Activated CD4-positive, alpha-beta memory T cell treated with anti-CD3 and anti-CD28 coated beads, Interleukin-2, amount 10 ng/mL, durations not matched to agents 7 days and 5 days (primary cell): ENCODE results near the gene TMPRSS9. TPM values are rescaled to one million over a fixed set of nuclear protein-coding genes. Genes with fewer than 3 reads are reported as not detected.
A peak's percentile ranks its signal among the peaks of the same experiment; 100 is the strongest.

Experiments used
- CTCF ChIA-PET: fragments of 350-600 bp; sonication (Branson Sonifier 250); formaldehyde crosslinking; loops from one replicate; lab custom pipeline; 2021; ENCODE audit warnings: antibody characterized with exemption, inconsistent platforms; lab: Charles Lee
- POLR2A ChIA-PET: fragments of 350-600 bp; sonication (Branson Sonifier 250); formaldehyde crosslinking; loops from one replicate; lab custom pipeline; 2021; ENCODE audit warnings: antibody characterized with exemption; lab: Charles Lee
- DNase-seq: peaks from one replicate; pipeline ENCODE4 v3.0.0-alpha.2; 2020
- H3K27ac Mint-ChIP-seq: one replicate; pipeline ENCODE4 v1.8.0; 2021; ENCODE audit warnings: mild to moderate bottlenecking, mixed read lengths
- H3K27me3 Mint-ChIP-seq: one replicate; pipeline ENCODE4 v1.8.0; 2021; ENCODE audit warnings: mixed read lengths
- H3K36me3 Mint-ChIP-seq: one replicate; pipeline ENCODE4 v1.8.0; 2021; ENCODE audit warnings: low read depth, mixed read lengths
- H3K4me1 Mint-ChIP-seq: one replicate; pipeline ENCODE4 v1.8.0; 2021; ENCODE audit warnings: mixed read lengths
- H3K4me3 Mint-ChIP-seq: one replicate; pipeline ENCODE4 v1.8.0; 2021; ENCODE audit warnings: mild to moderate bottlenecking, mixed read lengths
- H3K9me3 Mint-ChIP-seq: one replicate; pipeline ENCODE4 v1.8.0; 2021; ENCODE audit warnings: mixed read lengths
- total RNA-seq, 2 experiments: library from RNA; stranded (reverse); gene quantifications; one replicate each; pipeline ENCODE4 v1.2.3, GENCODE V29; 2021

Gene TMPRSS9
- total RNA-seq, 2 experiments from 2014 or later: not detected

DNA sequence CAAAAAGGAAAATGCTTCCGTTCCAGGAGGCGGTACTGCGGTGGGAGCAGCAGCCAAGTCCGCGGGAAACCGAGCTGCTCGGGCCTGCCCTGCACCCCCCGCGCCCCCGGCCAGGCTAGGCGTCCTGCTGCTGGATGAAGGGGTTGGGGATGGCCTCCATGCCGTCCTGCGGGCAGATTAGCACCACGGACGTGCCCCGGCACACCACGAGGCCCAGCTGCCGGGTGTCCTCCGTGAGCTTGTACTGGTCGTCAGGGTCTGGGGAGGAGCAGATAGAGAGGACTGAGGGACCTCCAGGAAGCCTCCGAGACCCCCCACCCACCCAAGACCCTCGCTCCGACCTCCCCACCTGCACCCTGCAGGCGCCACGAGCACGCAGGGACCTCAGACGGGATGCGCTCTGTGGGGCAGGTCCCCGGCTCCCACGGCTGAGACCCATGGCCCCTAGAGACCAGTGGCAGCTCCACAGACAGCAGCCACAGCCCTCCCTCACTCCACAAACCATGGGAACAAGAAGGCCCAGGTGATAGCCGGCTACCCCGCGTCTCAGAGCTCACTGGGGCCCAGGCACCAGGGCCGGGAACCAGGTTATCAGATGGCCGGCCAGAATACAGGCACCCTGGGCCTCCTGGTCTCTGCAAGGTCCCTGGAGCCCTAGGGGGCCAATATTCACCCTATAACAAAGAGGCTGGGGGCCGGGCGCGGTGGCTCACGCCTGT, 38.3 kb upstream of the TMPRSS9 start:
- Mint-ChIP-seq H3K9me3 (no peaks in the 10 kb centered on the region), H3K4me3 (no peak overlapping the region), H3K27me3 (no peaks in the 10 kb centered on the region), H3K27ac (no peak overlapping the region), H3K4me1 (peaks cover 19% of the 10 kb centered on the region), H3K36me3 (peaks cover 18% of the 10 kb centered on the region)
- ChIA-PET POLR2A (no interaction called here), CTCF (no interaction called here)
- DNase-seq: no peak

DNA sequence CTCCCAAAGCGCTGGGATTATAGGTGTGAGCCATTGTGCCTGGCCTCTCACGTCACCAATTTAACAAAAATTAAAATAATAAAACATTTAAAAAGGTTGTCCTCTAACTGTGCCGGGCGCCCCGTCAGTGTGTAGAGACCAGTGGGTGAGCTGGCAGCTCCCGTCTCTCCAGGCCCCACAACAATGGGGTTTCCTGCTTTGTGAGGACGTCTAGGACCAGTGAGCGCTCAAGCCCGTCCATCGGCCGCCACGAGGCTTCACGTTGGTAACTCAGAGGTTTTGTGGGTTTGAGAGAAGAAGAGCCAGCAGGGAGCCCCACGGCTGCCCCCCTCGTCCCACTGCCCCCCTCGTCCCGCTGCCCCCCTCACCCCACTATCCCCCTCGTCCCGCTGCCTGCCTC, 36.4 kb upstream of the TMPRSS9 start:
- ChIA-PET CTCF (no interaction called here), POLR2A (interaction anchor here (1.7 kb wide), 1 partner anchor 54 kb away, joined by 4 read pairs; no protein-coding TSS in a partner anchor)
- Mint-ChIP-seq H3K27me3 (no peaks in the 10 kb centered on the region), H3K4me3 (no peak overlapping the region), H3K9me3 (no peaks in the 10 kb centered on the region), H3K4me1 (peaks cover 32% of the 10 kb centered on the region), H3K36me3 (peaks cover 26% of the 10 kb centered on the region), H3K27ac (no peak overlapping the region)
- no peak for DNase-seq

DNA sequence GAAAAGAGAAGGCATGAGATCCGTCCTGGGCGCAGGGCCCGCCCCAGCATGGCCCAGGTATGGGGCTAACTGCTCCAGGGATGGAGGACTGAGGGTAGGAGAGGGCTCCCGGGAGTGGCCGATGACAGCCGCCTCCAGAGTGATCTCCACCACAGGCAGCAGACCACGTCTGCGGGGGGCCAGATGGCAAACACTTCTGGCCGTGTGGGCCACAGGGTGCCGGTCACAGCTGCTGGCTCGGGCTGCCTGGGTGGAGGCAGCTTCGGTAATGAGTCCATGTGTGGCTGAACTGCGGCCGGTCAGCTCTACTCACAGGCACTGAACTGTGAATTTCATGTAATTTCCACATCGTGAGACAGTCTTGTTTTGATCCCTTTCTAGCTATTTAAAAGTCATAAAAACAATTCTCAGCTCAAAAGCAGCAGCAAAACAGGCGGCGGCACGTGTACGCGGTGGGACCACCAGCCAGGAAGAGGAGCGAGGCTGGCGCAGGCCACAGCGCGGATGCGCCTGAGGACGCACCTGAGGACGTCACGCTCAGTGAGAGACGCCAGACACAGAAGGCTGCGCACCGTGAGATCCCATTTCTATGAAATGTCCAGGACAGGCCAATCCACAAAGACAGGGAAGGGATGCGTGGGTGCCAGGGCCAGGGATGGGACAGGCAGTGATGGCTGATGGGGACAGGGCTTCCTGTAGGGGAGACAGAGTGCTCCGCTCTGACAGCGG, 35.7 kb upstream of the TMPRSS9 start:
- ChIA-PET POLR2A (interaction anchor here (1.7 kb wide), 1 partner anchor 54 kb away, joined by 4 read pairs; no protein-coding TSS in a partner anchor), CTCF (no interaction called here)
- Mint-ChIP-seq H3K27ac (no peak overlapping the region), H3K9me3 (no peaks in the 10 kb centered on the region), H3K4me1 (peaks cover 37% of the 10 kb centered on the region), H3K27me3 (no peaks in the 10 kb centered on the region), H3K4me3 (no peak overlapping the region), H3K36me3 (peaks cover 31% of the 10 kb centered on the region)
- DNase-seq: no peak

DNA sequence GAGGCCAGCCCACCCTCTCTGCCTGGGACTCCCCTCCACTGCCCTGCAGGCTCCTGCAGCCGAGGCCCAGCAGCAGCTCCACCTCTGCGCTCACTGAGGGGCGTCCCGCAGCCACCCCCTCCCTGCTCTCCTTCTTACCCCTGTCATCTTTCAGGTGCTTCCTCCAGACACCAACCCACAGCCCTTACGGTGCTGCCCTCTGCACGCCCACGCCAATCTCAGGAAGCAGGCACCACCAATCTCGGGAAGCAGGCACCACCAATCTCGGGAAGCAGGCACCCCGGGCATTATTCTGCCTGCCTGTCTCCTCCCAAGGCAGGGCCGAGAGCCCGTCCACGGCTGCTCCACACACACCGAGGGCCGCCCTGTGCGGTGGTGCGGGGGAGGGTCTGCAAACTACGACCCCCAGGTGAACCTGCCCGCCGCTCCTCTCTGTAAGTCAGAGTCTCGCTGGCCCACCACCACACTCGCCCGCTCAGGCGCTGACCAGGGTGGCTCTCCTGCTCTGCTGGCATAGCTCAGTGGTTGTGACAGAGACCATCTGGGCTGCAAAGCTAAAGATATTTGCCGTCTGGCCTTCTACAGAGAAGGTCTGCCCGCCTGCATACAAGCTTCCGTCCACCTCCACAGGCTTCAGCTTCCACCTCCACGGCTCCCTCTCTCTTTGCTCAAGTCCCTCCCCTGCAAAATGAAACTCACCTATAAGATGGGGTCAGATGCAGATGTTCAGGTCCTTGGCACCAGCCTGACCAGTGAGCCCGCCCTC, 34.6 kb upstream of the TMPRSS9 start:
- Mint-ChIP-seq H3K36me3 (peaks cover 31% of the 10 kb centered on the region), H3K4me1 (peaks cover 46% of the 10 kb centered on the region), H3K27me3 (no peaks in the 10 kb centered on the region), H3K9me3 (no peaks in the 10 kb centered on the region), H3K27ac (peak overlapping the region; percentile 36), H3K4me3 (no peak overlapping the region)
- no peak for DNase-seq
- ChIA-PET CTCF (interaction anchor here (1.0 kb wide), 1 partner anchor 169 kb away, joined by 3 read pairs; no protein-coding TSS in a partner anchor), POLR2A (no interaction called here)

DNA sequence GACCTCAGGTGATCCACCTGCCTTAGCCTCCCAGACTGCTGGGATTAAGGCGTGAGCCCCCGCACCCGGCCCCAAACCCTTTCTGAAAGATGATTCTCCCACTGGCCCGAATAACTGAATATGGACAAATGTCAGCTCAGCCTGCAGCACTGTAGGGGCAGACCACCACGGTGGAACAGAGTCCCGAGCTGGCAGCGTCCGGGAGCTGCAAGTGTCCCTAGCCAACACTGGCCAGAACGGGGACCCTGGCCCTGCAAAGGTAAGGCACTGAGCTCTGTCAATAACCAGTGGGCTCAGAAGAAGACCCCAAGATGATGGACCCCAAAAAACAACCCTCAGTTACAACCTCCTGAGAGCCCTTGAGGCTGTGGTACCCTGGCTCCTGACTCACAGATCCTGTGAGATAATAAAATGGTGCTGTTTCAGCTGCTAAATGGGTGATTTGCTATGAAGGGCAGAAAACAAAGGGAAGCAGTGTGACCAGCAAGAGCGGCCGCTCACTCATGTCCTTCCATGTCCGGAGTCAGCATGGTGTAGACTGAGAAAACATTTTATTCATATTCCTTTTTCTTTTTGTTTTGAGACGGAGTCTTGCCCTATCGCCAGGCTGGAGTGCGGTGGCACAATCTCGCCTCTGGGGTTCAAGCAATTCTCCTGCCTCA, 33.2 kb upstream of the TMPRSS9 start:
- ChIA-PET CTCF (interaction anchor here (0.5 to 1.3 kb wide), 2 partner anchors 171 to 1158 kb away, joined by 3 to 4 read pairs; no protein-coding TSS in a partner anchor), POLR2A (interaction anchor here (0.9 to 2.9 kb wide), 20 partner anchors 8 to 384 kb away, joined by 3 to 16 read pairs (median 7); partner anchors contain the start of genes GADD45B, PEAK3, PLEKHJ1 and TIMM13)
- DNase-seq: no peak
- Mint-ChIP-seq H3K27ac (peak overlapping the region; percentile 99), H3K27me3 (no peaks in the 10 kb centered on the region), H3K4me3 (peak overlapping the region; percentile 98), H3K36me3 (peaks cover 31% of the 10 kb centered on the region), H3K9me3 (no peaks in the 10 kb centered on the region), H3K4me1 (peaks cover 56% of the 10 kb centered on the region)

DNA sequence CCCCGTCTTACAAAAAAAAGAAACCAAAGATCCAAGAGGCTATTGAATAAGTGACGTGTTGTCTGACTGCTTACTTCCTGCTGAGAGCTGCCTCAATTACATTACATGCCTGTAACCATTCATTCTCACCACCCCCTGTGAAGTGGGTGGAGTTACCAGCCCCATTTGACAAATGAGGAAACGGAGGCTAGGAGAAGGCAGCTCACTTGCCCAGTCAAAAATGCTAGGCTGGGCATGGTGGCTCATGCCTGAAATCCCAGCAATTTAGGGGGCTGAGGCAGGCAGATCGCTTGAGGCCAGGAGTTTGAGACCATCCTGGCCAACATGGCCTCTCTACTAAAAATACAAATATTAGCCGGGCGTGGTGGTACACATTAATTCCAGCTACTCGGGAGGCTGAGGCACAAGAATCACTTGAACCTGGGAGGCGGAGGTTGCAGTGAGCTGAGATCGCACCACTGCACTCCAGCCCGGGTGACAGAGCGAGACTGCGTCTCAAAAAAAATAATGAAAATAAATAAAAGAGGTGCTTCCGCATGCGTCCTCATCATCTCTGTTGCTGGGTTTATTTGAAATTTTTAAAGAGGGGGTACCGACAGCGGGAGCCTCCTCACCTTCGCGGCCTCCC, 32.2 kb upstream of the TMPRSS9 start:
- peak; percentile 78 for DNase-seq
- Mint-ChIP-seq H3K9me3 (no peaks in the 10 kb centered on the region), H3K27me3 (no peaks in the 10 kb centered on the region), H3K27ac (peak overlapping the region; percentile 99), H3K4me1 (peaks cover 63% of the 10 kb centered on the region), H3K4me3 (peak overlapping the region; percentile 98), H3K36me3 (peaks cover 31% of the 10 kb centered on the region)
- CTCF ChIA-PET: interaction anchor here (0.9 to 1.3 kb wide), 3 partner anchors 100 to 453 kb away, joined by 3 to 4 read pairs (median 3); partner anchors contain the start of gene TIMM13
- POLR2A ChIA-PET: interaction anchor here (0.7 to 2.9 kb wide), 30 partner anchors 9 to 385 kb away, joined by 3 to 16 read pairs (median 5); partner anchors contain the start of genes AP3D1, GADD45B, PEAK3 and PLEKHJ1

DNA sequence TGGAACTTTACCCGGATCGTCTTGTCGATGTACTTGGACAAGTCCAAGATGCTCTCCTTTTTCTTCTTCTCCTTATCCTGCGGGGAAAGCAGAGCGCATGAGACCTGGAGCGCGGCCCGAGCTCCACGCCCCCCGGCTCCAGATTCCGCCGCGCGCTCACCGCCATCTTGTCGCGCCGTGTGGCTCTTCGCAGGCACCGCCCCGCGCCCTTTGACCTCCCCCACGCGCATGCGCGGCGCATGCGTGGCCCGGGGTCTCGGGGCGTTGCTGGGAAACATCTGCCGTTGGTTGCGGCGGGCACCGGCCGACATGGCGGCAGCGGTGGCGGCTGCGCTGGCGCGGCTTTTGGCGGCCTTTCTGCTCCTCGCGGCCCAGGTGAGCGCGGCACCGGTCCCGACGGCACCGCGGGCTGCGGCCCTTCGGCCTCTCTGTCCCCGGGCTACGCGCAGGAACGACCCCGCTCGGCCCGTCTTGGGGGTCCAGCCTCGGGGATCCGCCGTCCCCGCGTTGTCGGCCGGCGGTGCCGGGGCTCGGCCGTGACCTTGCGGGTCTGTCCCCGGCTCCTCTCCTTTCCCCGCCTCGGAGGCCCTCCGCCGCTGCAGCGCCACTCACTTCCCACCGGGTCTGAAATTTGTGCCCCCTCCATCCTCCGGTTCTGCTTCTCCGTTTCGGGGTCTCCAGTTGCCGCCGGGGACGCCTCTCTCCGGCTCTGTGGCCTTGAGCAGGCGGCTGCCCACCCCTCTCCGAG, 31.5 kb upstream of the TMPRSS9 start, which contains the start of the genes LSM7 and SPPL2B:
Gene LSM7 (minus strand): TSS at position 186 of the 748 bp plus-strand sequence. CDS start 20 bp downstream, at position 166.
Gene SPPL2B (plus strand): TSS at position 284 of the 748 bp plus-strand sequence. CDS start 26 bp downstream, at position 310.
- Mint-ChIP-seq H3K9me3 (no peaks in the 10 kb centered on the region), H3K27ac (peak within 1 kb of the TSS; percentile 99), H3K27me3 (no peaks in the 10 kb centered on the region), H3K4me3 (peak within 1 kb of the TSS; percentile 98), H3K4me1 (peaks cover 63% of the 10 kb centered on the region), H3K36me3 (peaks cover 31% of the 10 kb centered on the region)
- DNase-seq: peak; percentile 93
- CTCF ChIA-PET: interaction anchor here (1.2 kb wide), 1 partner anchor 99 kb away, joined by 4 read pairs; the partner anchor contains the start of gene TIMM13
- POLR2A ChIA-PET: interaction anchor here (1.0 to 2.9 kb wide), 23 partner anchors 9 to 292 kb away, joined by 3 to 16 read pairs (median 7); partner anchors contain the start of genes AP3D1, GADD45B, PLEKHJ1 and TIMM13

DNA sequence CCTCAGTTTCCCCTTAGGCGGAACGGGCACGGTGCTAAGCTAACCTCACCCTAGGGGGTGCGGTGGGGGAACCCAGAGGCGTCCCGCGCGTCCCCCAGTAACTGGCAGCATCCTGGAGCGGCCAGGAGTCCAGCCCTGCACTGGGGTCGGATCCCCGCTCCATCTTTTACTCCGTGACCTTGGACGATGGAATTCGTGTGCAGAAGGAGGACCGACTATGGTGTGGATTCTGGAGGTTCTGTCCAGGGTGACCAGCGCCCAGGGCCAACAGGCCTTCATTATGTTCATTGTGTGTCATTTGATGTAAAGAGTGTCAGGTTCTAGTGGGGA, 31.0 kb upstream of the TMPRSS9 start:
- H3K4me1 Mint-ChIP-seq: peaks cover 63% of the 10 kb centered on the region
- no peaks in the 10 kb centered on the region for H3K27me3 Mint-ChIP-seq
- peak overlapping the region; percentile 98 for H3K4me3 Mint-ChIP-seq
- no peaks in the 10 kb centered on the region for H3K9me3 Mint-ChIP-seq
- H3K36me3 Mint-ChIP-seq: peaks cover 30% of the 10 kb centered on the region
- POLR2A ChIA-PET: interaction anchor here (2.3 kb wide), 1 partner anchor 64 kb away, joined by 11 read pairs; no protein-coding TSS in a partner anchor
- CTCF ChIA-PET: no interaction called here
- DNase-seq: no peak
- peak overlapping the region; percentile 78 for H3K27ac Mint-ChIP-seq

DNA sequence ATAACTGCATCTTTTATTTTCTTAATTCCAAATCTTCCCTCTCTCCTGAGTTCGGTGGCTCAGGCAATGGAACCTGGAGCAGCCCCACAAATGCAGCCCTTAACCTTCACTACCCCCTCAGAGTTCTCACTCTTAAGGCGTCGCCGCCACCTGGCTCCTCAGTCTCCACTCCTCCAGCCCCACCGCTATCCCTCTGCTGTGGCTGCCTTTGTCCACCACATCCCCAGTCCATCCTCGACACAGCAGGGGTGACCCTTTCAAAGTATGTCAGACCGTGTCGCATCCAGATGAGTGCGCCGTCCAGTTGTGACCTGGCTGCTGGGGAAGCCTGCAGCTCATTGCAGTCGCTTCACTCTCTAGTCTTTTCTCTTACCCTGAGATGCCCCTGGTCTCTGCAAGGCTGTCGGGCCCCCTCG, 30.6 kb upstream of the TMPRSS9 start:
- H3K27me3 Mint-ChIP-seq: no peaks in the 10 kb centered on the region
- peak overlapping the region; percentile 78 for H3K27ac Mint-ChIP-seq
- ChIA-PET CTCF (interaction anchor here (1.0 kb wide), 1 partner anchor 55 kb away, joined by 4 read pairs; no protein-coding TSS in a partner anchor), POLR2A (interaction anchor here (1.5 to 2.3 kb wide), 2 partner anchors 59 to 64 kb away, joined by 3 to 11 read pairs; no protein-coding TSS in a partner anchor)
- no peak for DNase-seq
- peaks cover 62% of the 10 kb centered on the region for H3K4me1 Mint-ChIP-seq
- H3K9me3 Mint-ChIP-seq: no peaks in the 10 kb centered on the region
- H3K4me3 Mint-ChIP-seq: peak overlapping the region; percentile 98
- peaks cover 26% of the 10 kb centered on the region for H3K36me3 Mint-ChIP-seq

DNA sequence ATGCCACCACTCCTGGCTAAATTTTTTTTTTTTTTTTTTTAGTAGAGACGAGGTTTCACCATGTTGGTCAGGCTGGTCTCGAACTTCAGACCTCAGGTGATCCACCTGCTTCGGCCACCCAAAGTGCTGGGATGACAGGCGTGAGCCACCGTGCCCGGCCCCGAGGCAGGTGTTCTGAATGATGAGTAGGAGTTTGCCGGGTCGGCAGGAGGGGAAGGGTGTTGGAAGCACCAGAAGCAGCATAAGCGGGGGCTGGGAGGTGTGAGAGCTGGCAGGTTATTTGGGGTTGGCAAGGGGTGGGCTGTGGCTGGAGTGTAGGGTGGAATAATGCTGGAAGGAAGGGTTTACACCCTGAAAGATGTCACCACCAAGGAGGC, 29.8 kb upstream of the TMPRSS9 start:
- Mint-ChIP-seq H3K4me3 (peak overlapping the region; percentile 44), H3K4me1 (peaks cover 58% of the 10 kb centered on the region), H3K36me3 (peaks cover 22% of the 10 kb centered on the region), H3K27ac (no peak overlapping the region), H3K27me3 (no peaks in the 10 kb centered on the region), H3K9me3 (no peaks in the 10 kb centered on the region)
- no peak for DNase-seq
- POLR2A ChIA-PET: interaction anchor here (1.5 kb wide), 1 partner anchor 60 kb away, joined by 3 read pairs; no protein-coding TSS in a partner anchor
- CTCF ChIA-PET: interaction anchor here (1.0 kb wide), 1 partner anchor 55 kb away, joined by 4 read pairs; no protein-coding TSS in a partner anchor
